ENCODE measurements around the gene C19orf44.

DNA sequence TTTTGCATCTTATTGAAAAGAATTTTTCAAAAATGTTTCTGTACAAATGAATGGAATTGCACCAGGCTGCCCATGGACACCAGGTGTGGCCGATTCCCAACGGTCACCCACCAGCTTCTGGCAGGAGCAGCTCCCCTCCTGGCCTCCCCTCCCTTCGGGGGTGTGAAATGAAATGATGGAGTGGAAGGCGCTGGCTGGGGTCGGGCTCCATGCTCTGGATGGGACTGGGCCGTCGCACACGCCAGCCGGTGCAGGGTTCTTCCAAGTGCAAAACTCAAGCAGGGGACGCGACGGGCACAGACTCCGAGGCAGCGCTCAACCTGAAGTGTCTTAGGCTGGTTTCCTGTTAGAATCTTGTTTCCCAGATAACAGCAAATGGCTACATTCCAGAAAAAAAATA lies 21.9 kb downstream of the C19orf44 start:
- TF ChIP-seq, protein P1, sequence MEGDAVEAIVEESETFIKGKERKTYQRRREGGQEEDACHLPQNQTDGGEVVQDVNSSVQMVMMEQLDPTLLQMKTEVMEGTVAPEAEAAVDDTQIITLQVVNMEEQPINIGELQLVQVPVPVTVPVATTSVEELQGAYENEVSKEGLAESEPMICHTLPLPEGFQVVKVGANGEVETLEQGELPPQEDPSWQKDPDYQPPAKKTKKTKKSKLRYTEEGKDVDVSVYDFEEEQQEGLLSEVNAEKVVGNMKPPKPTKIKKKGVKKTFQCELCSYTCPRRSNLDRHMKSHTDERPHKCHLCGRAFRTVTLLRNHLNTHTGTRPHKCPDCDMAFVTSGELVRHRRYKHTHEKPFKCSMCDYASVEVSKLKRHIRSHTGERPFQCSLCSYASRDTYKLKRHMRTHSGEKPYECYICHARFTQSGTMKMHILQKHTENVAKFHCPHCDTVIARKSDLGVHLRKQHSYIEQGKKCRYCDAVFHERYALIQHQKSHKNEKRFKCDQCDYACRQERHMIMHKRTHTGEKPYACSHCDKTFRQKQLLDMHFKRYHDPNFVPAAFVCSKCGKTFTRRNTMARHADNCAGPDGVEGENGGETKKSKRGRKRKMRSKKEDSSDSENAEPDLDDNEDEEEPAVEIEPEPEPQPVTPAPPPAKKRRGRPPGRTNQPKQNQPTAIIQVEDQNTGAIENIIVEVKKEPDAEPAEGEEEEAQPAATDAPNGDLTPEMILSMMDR (conservative IDR thresholded peaks at IDR 0.05; ENCODE audit: low read depth, low read length): no peak
- TF ChIP-seq EZH2 (IDR thresholded peaks at IDR 0.05; ENCODE audit: low read length, unreplicated experiment): no peak

All from PC-3 (cell line).